Neuronal stem cell (in vitro differentiated cells): ENCODE data around the gene KAZALD1.

Experiments used
- DNase-seq: peaks from one replicate; pipeline ENCODE4 v3.0.0-alpha.2; 2013; ENCODE audit warnings: low spot score
- H2AFZ ChIP-seq: one replicate; pipeline ENCODE4 v1.6.1; 2013; ENCODE audit warnings: mild to moderate bottlenecking, low read length, inconsistent platforms
- H2AK5ac ChIP-seq: 2 replicates; pipeline ENCODE4 v1.6.1; 2013; ENCODE audit warnings: low read depth, mild to moderate bottlenecking, inconsistent platforms, low read length, moderate library complexity, mixed read lengths
- H2BK120ac ChIP-seq: 2 replicates; pipeline ENCODE4 v1.6.1; 2013; ENCODE audit warnings: low read depth, mild to moderate bottlenecking, inconsistent platforms, low read length, moderate library complexity, mixed read lengths
- H2BK12ac ChIP-seq: one replicate; pipeline ENCODE4 v1.6.1; 2013; ENCODE audit warnings: low read length, inconsistent platforms
- H2BK15ac ChIP-seq: 2 replicates; pipeline ENCODE4 v1.6.1; 2013; ENCODE audit warnings: mild to moderate bottlenecking, low read length, inconsistent platforms, mixed read lengths
- H2BK5ac ChIP-seq: one replicate; pipeline ENCODE4 v1.6.1; 2013; ENCODE audit warnings: inconsistent platforms, mild to moderate bottlenecking, low read length, moderate library complexity
- H3K14ac ChIP-seq: one replicate; pipeline ENCODE4 v1.6.1; 2013; ENCODE audit warnings: low read length, inconsistent platforms
- H3K18ac ChIP-seq: 2 replicates; pipeline ENCODE4 v1.6.1; 2013; ENCODE audit warnings: low read length, inconsistent platforms
- H3K23ac ChIP-seq: 2 replicates; pipeline ENCODE4 v1.6.1; 2013; ENCODE audit warnings: low read depth, mild to moderate bottlenecking, mixed read lengths, low read length, inconsistent platforms; ENCODE audit not compliant: poor library complexity
- H3K27ac ChIP-seq: replicated peaks from 3 replicates; pipeline ENCODE4 v1.5.1; 2013; ENCODE audit warnings: low read length, inconsistent platforms
- H3K27me3 ChIP-seq, 3 experiments: 2 replicates each; pipeline ENCODE4 v1.6.1; 2013; ENCODE audit warnings: low read length in 3 of 3, mild to moderate bottlenecking in 2 of 3, inconsistent platforms in 1 of 3, low read depth in 1 of 3, mixed read lengths in 1 of 3, moderate library complexity in 1 of 3; ENCODE audit not compliant: control insufficient read depth in 3 of 3, insufficient read depth in 3 of 3
- H3K36me3 ChIP-seq, 2 donors: replicated peaks in 1 of 2; 2 replicates each; pipeline ENCODE4 v1.6.1; 2013; ENCODE audit warnings: low read length in 2 of 2; ENCODE audit not compliant: control insufficient read depth in 2 of 2, insufficient read depth in 2 of 2
- H3K4ac ChIP-seq: 2 replicates; pipeline ENCODE4 v1.6.1; 2013; ENCODE audit warnings: inconsistent platforms, mild to moderate bottlenecking, low read length, moderate library complexity
- H3K4me1 ChIP-seq, 2 donors: 1 replicate in 1 of 2; 2 replicates in 1 of 2; pipeline ENCODE4 v1.6.1; 2013; ENCODE audit warnings: low read length in 2 of 2, low read depth in 1 of 2; ENCODE audit not compliant: control insufficient read depth in 2 of 2, insufficient read depth in 1 of 2
- H3K4me2 ChIP-seq: one replicate; pipeline ENCODE4 v1.6.1; 2013; ENCODE audit warnings: mild to moderate bottlenecking, low read length, inconsistent platforms; ENCODE audit not compliant: insufficient read depth, poor library complexity, severe bottlenecking
- H3K4me3 ChIP-seq, 2 donors: 2 replicates each; pipeline ENCODE4 v1.5.1; 2013; ENCODE audit warnings: low read length in 2 of 2, mild to moderate bottlenecking in 2 of 2, inconsistent platforms in 1 of 2, moderate library complexity in 1 of 2
- H3K79me1 ChIP-seq: one replicate; pipeline ENCODE4 v1.6.1; 2013; ENCODE audit warnings: low read depth, mild to moderate bottlenecking, inconsistent platforms, low read length, moderate library complexity
- H3K9ac ChIP-seq: one replicate; pipeline ENCODE4 v1.6.1; 2013; ENCODE audit warnings: mild to moderate bottlenecking, low read depth, low read length, inconsistent platforms; ENCODE audit not compliant: poor library complexity
- H3K9me3 ChIP-seq, 2 donors: replicated peaks in 1 of 2; 2 replicates each; pipeline versions ENCODE3 to v1.6.1; 2013; ENCODE audit warnings: low read length in 2 of 2, mild to moderate bottlenecking in 2 of 2, inconsistent platforms in 1 of 2, low read depth in 1 of 2, mixed read lengths in 1 of 2, moderate library complexity in 1 of 2; ENCODE audit not compliant: control insufficient read depth in 2 of 2, insufficient read depth in 1 of 2
- H4K8ac ChIP-seq: one replicate; pipeline ENCODE4 v1.6.1; 2013; ENCODE audit warnings: low read depth, mild to moderate bottlenecking, inconsistent platforms, low read length, moderate library complexity
- H4K91ac ChIP-seq: one replicate; pipeline ENCODE4 v1.6.1; 2013; ENCODE audit warnings: low read length, low read depth, mild to moderate bottlenecking, inconsistent platforms; ENCODE audit not compliant: poor library complexity
- WGBS, 2 donors: extraction: QIAGEN DNeasy Blood & Tissue Kit; methylation state at CpG; one replicate each; pipeline ENCODE4 v1.1.7; 2013; ENCODE audit warnings: missing lambda C conversion rate in 2 of 2, mixed read lengths in 1 of 2; ENCODE audit not compliant: insufficient read length in 2 of 2, insufficient replicate concordance in 1 of 2; ENCODE audit errors: extremely low coverage in 2 of 2; 5-methylcytosine and 5-hydroxymethylcytosine counted together

The KAZALD1 gene

GRCh38 chr10:101114646-101115045 lies 52.9 kb downstream of the KAZALD1 start:
- Histone ChIP-seq H2BK5ac (no peak overlapping the region), H4K8ac (no peak overlapping the region), H3K9me3 (peaks cover 0 to 2% of the 10 kb centered on the region in 2 donors), H2AK5ac (no peak overlapping the region), H3K79me1 (no peaks in the 10 kb centered on the region), H2BK15ac (no peak overlapping the region), H2BK12ac (no peak overlapping the region), H2BK120ac (no peak overlapping the region), H3K18ac (no peak overlapping the region), H3K4me3 (no peak overlapping the region), H3K4me1 (peaks cover 2 to 7% of the 10 kb centered on the region in 2 donors), H3K27me3 (peaks cover 4 to 76% (median 22%) of the 10 kb centered on the region in 3 experiments), H2AFZ (no peak overlapping the region), H3K27ac (no peak overlapping the region), H3K23ac (no peak overlapping the region), H4K91ac (no peak overlapping the region), H3K9ac (no peak overlapping the region), H3K4ac (no peak overlapping the region), H3K14ac (no peak overlapping the region), H3K36me3 (no peaks in the 10 kb centered on the region), H3K4me2 (no peak overlapping the region)
- no peak for DNase-seq
- WGBS, 2 donors: no CpG with 5 or more reads among the region's 2 CpGs
